Ramos (cell line): ENCODE measurements around the gene WFDC12.

Experiments used
- in situ Hi-C: fragments of 300-500 bp; cut with MboI; formaldehyde crosslinking; loops from one replicate; pipeline ENCODE4 v1.14.3; 2022; ENCODE audit warnings: low sequenced_read_pairs; ENCODE audit not compliant: unreplicated experiment

The WFDC12 gene

DNA sequence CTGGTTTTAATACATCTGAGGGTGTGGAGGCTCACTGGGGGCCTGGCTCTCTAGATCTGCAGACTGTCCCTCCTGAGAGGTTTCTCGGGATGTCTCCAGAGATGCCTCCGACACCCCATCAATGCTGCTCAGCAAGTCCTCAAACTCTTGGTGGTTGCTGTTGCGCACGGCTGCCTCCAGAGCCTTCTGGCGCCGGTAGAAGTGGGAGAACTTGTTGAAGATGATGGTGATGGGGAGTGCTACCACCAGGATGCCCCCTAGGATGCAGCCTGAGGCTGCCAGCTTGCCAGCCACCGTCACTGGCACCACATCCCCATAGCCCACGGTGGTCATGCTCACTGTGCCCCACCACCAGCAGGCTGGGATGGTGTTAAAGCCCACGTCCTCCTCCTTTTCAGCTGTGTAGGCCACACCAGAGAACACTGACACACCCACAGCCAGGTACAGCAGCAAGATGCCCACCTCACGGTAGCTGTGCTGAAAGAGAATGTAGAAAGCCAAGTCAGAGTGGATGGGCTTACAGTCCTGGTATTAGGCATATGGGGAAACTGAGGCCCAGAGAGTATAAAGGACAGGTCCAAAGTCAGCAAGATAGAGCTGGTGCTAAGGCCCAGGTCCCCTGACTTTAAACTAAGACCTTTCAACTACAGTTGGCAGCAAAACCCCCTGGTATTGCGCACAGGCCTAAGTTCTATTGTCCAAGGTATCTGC lies 29.2 kb downstream of the WFDC12 start:
- in situ Hi-C loops: loop anchor here (10.0 kb wide), 1 partner anchor 180 kb away; the partner anchor contains the start of gene PABPC1L

DNA sequence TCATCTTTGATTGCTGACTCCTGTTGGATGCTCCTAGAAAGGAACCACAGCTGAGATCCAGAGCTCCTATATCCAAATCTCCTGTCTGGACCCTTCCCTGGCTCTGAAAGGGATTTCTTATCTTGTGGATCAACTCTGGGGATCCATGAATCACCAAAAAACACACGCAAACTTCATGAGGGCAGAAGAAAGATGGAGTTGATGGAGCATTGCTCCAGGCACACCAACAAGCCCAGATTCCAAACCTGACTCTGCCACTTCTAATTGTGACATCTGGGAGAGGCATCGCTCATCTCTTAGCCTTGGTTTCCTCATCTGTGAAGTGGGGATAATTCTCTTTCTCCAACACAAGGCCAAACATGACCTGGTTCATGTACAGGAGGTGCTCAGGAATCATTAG lies 30.1 kb downstream of the WFDC12 start:
- in situ Hi-C loops: loop anchor here (10.0 kb wide), 1 partner anchor 179 kb away; the partner anchor contains the start of gene PABPC1L

DNA sequence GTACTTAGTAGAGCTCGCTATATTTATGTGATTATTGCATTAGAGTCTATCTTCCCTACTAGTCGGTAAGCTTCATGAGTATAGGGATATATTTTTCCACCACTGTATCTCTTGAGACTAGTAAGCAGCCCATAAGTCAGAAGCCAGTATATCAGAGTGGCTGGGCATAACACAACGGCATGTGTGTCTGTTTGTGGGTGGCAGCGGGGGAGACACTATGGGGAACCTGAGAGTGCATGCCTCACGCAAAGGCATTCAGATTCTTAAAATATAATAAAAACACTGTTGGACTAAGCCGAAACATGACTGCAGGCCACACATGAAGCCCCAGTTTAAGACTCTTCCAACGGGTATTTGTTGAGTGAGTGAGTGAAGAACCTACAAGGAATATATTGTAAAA lies 31.4 kb downstream of the WFDC12 start:
- in situ Hi-C loops: loop anchor here (10.0 kb wide), 1 partner anchor 178 kb away; the partner anchor contains the start of gene PABPC1L

DNA sequence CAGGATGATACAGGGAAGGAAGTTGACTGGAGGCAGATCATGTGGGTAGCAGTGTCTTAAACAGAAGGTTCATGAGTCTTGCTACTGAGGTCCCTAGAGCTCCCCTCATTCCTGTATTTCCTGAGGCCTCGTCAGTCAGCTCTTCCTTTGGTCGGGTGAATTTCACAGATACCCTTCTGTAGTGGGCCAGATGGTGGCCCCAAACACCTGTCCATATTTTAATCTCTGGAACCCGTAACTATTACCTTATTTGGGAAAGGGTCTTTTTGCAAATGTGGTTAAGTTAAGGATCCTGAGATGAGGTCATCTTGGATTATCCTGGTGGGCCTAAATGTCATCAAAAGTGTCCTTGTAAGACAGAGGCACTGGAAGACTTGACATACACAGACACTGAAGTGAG lies 32.9 kb downstream of the WFDC12 start:
- in situ Hi-C loops: loop anchor here (10.0 kb wide), 1 partner anchor 177 kb away; the partner anchor contains the start of gene PABPC1L

DNA sequence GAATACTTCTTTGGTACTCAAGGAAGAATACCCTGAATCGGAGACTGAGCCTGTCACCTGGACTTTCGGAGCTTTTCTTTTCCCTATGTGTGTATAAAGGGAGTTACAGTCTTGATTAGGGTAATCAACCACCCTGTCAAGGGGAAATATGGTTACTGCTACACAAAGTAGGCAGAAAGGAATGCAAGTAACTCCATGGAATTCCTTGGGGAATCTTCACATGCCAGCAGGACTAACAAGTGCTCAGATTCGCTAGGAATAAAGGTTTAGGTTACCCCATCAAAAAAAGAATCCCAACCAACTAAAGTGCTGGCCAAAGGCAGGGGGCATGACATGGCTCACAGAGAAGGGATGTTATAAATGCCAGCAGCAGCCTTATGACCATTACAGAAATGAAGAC lies 33.8 kb downstream of the WFDC12 start:
- in situ Hi-C loops: loop anchor here (10.0 kb wide), 1 partner anchor 176 kb away; the partner anchor contains the start of gene PABPC1L

DNA sequence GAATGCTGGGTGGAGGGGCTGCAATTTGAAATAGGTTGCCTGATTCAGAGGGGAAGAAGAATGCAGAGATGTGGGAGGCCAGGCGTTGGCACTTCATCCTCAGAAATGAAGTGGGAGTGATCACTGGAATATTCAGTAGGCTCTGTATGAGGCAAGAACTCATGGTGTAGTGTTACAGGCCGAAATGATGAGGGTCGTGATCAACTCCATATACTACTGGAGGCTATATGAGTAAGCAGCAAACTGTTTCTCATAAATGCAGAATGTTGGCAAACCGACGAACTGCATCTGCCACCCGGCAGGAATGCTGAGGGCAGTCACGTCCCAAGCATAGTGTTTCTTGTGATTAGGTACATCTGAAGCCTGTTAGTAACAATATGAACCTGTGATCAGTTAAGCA lies 36.0 kb downstream of the WFDC12 start:
- in situ Hi-C loops: no loop called here

DNA sequence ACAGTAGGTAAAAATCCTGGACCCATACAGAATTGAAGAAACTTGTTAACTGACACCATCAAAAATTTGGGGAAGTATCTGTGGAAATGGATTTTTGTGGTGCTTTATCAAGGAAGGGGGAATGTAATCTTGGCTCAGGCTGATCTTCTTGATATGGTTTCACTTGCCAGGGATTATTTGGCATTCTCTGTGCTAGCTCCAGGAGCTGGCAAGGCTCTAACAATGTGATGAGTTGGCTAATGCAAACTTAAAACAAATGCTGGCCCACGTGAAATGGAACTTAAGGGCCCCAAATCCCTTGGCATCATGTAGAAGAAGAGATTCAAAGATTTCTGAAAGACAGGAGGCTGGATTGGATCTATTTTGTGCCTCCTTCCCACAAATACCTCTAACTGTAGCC lies 36.5 kb downstream of the WFDC12 start:
- in situ Hi-C loops: no loop called here

DNA sequence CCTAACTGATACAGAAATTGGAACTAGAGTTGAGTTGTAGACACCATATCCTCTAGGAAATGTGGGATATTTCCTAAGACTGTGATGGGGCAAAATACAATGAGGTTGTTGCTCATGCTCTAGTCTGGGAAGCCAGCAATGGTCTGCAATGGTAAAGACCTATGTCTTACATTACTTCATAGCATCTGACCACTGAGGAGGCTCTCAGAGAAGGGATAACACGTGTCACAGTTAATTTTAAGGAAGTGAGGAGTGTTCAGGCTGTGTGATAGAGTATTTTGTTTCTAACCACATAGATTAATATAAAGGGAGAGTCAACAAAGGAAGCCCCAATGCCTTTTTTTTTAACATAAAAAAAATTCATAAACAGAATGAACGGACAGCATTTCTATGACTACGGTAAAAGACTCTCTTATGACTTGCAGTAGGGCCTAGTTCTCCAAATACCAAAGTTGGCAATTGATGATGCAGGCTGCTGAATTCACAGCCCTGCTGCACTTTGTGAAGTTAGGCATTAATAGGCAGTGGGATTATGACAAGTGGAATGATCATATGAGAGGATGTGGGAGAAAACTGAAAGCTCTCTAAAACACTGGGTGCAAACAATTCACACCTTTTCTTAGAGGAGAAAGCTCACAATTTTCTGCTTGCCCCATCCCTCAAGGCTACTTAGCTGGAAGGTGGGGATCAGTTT lies 37.0 kb downstream of the WFDC12 start:
- in situ Hi-C loops: no loop called here

DNA sequence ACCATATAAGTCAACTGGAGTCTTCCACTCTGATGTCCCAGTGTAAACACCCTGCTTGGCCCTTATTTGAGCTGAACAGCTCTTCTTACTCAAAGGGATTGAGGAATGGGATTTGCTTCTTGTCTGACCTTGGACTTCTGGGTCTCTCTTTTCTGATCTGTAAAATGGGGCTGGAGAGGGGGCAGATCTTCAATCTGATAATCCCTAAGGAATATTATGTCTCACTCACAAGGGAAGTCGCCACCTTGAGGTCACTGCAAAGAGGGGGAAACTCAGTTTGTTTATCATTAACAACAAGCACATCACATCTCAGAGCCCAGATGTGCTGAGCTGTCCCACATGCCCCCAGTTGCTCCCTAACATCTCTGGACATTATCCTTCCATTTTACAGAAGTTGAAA lies 38.4 kb downstream of the WFDC12 start:
- in situ Hi-C loops: no loop called here

DNA sequence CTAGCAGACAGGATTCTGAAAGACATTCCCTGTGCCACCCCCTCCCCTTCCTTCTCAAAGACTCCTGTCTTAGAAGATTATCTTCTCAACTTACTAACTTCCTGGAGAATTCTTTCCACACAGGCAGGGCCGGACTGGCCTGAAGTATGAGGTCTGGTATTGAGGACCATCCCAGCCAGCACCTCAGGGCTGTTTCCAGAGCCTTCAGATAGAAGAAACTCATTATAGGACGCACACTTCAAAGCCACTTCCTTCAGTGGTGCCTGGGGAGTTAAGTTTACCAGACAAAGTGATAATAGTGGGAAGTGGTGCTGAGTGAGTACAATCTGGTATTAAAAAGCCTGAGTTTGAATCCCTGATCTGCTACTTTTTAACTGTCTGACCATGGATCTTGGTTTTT lies 39.0 kb downstream of the WFDC12 start:
- in situ Hi-C loops: no loop called here

DNA sequence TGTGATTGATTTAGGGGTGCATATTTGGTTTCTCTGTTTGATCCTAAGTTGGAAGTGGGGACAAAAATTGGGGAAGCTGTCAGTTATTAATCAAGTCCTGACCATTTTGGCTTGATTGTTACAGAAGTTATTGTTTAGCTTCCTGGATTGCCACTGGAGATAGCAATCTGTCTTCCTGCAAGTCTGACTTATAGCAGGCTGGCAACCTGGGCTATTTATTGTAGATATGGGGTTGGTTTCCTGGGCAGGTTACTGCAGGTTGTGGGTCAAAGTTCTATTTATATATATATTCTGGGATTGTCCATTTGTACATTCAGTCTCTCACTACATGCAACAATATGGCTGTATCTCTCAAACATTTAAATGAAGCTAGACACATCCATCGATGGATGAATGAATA lies 41.1 kb downstream of the WFDC12 start:
- in situ Hi-C loops: no loop called here

DNA sequence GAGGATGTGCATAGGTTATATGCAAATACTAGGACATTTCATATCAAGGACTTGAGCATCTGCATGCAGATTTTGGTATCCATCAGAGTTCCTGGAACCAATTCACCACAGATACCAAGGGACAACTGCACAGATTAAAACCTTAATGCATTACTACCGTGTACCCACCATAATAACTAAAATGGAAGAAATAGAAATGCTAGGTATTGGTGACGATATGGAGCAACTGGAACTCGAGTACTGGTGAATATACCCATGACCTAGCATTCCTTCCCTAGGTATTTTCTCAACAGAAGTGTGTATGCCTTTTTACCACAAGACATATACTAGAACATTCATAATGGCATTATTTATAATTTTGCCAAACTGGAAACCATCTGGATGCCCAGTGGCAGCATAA lies 41.8 kb downstream of the WFDC12 start:
- in situ Hi-C loops: no loop called here

DNA sequence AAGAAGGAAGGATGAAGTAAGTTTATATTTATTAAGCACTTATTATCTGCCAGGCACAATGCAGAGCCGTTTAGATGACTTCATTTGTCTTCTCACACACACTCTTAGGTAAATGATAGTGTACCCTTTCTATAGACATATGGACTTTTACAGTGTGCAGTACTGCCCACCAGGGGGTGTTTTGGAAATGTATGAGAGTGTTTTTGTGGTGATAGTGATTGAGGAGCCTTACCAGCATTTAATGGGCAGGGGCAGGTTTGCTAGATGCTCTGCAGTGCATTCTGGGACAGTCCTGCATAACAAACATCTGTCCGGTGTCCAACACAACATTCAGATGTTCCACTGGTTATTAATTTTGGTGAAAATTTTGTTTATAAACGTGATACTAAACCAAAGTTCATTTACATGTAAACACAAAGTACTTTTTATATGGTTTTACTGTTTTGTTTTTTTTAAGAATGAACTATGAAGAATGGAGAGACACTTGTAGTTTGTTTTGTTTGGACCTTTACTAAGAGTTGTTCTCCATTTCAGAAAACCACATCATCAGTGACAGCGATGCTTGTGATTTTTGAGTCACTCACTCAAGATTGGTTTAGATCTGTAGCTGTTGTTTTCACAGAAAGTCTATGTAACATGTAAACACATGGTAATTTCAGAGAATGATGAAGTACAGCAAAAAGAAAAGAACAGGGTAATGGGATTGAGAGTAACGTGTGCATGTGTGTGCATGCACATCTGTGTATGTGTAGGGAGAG lies 43.2 kb downstream of the WFDC12 start:
- in situ Hi-C loops: no loop called here

DNA sequence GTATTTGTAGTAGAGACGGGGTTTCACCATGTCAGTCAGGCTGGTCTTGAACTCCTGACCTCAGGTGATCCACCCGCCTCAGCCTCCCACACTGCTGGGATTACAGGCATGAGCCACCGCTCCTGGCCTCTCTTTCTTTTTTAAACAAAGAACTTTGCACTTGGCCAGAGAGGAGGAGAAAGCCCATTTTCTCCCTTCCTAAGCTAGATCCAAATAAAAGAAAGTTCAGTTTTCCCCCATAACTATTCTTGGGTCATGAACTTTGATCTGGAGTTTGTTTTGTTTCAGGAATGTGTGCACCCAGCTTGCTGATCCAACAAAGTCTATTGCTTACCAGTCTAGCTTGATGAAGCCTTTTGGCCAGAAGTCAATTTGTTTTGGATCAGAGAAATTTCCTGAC lies 46.7 kb downstream of the WFDC12 start:
- in situ Hi-C loops: no loop called here
